Measurements from ENCODE around the gene TUBA8. TPM values are rescaled to one million over a fixed set of nuclear protein-coding genes. Genes with fewer than 3 reads are reported as not detected.

TUBA8 gene
- total and polyA plus RNA-seq, 2 donors = 0.57 to 3.1 TPM

GRCh38 chr22:18082467-18082866 is 28.1 kb upstream of the TUBA8 start:
- WGBS = 92% methylated on average over 2 of the region's 2 CpGs
- DNase-seq (ENCODE audit: low read depth in 6 of 9, low spot score in 9 of 9) = no peak
- Histone ChIP-seq H3K36me3 (ENCODE audit: control insufficient read depth in 2 of 2, insufficient read depth in 2 of 2, low read length in 1 of 2) (peaks cover 51 to 57% of the 10 kb centered on the region in 2 donors), H3K27ac (ENCODE audit: low read depth in 1 of 2, low read length in 1 of 2) (no peak overlapping the region), H3K4me1 (ENCODE audit: control insufficient read depth in 2 of 2, insufficient read depth in 2 of 2, low read length in 2 of 2) (peaks cover 4 to 10% of the 10 kb centered on the region in 2 donors), H3K4me3 (ENCODE audit: low read length in 2 of 2) (no peak overlapping the region), H3K27me3 (ENCODE audit: control insufficient read depth in 2 of 2, insufficient read depth in 1 of 2, low read length in 1 of 2) (no peaks in the 10 kb centered on the region), H3K9me3 (ENCODE audit: control insufficient read depth in 2 of 2, insufficient read depth in 1 of 2, low read length in 1 of 2) (no peaks in the 10 kb centered on the region)

- no peak for DNase-seq (ENCODE audit: low read depth in 6 of 9, low spot score in 9 of 9)
- H3K9me3 ChIP-seq (ENCODE audit: control insufficient read depth in 2 of 2, insufficient read depth in 1 of 2, low read length in 1 of 2) = no peaks in the 10 kb centered on the region
- over 99% methylated on average over 10 of the region's 10 CpGs for WGBS
- peaks cover 60 to 66% of the 10 kb centered on the region in 2 donors for H3K36me3 ChIP-seq (ENCODE audit: control insufficient read depth in 2 of 2, insufficient read depth in 2 of 2, low read length in 1 of 2)
- H3K27me3 ChIP-seq (ENCODE audit: control insufficient read depth in 2 of 2, insufficient read depth in 1 of 2, low read length in 1 of 2) = no peaks in the 10 kb centered on the region
- no peak overlapping the region for H3K27ac ChIP-seq (ENCODE audit: low read depth in 1 of 2, low read length in 1 of 2)
- H3K4me3 ChIP-seq (ENCODE audit: low read length in 2 of 2) = no peak overlapping the region
- H3K4me1 ChIP-seq (ENCODE audit: control insufficient read depth in 2 of 2, insufficient read depth in 2 of 2, low read length in 2 of 2) = peaks cover 4 to 9% of the 10 kb centered on the region in 2 donors
Observed at GRCh38 chr22:18083406-18083805, 27.2 kb upstream of the TUBA8 start.

- Histone ChIP-seq H3K27me3 (ENCODE audit: control insufficient read depth in 2 of 2, insufficient read depth in 1 of 2, low read length in 1 of 2) (no peaks in the 10 kb centered on the region), H3K9me3 (ENCODE audit: control insufficient read depth in 2 of 2, insufficient read depth in 1 of 2, low read length in 1 of 2) (no peaks in the 10 kb centered on the region), H3K36me3 (ENCODE audit: control insufficient read depth in 2 of 2, insufficient read depth in 2 of 2, low read length in 1 of 2) (peaks cover 72 to 73% of the 10 kb centered on the region in 2 donors), H3K4me1 (ENCODE audit: control insufficient read depth in 2 of 2, insufficient read depth in 2 of 2, low read length in 2 of 2) (no peaks in the 10 kb centered on the region), H3K4me3 (ENCODE audit: low read length in 2 of 2) (no peak overlapping the region), H3K27ac (ENCODE audit: low read depth in 1 of 2, low read length in 1 of 2) (no peak overlapping the region)
- DNase-seq (ENCODE audit: low read depth in 6 of 9, low spot score in 9 of 9) = no peak
Observed at GRCh38 chr22:18085188-18085587, 25.4 kb upstream of the TUBA8 start.

GRCh38 chr22:18087350-18087855 is 23.2 kb upstream of the TUBA8 start:
- 82% methylated on average over 13 of the region's 13 CpGs for WGBS
- DNase-seq (ENCODE audit: low read depth in 6 of 9, low spot score in 9 of 9) = no peak
- H3K4me1 ChIP-seq (ENCODE audit: control insufficient read depth in 2 of 2, insufficient read depth in 2 of 2, low read length in 2 of 2) = no peaks in the 10 kb centered on the region
- no peak overlapping the region for H3K4me3 ChIP-seq (ENCODE audit: low read length in 2 of 2)
- H3K27ac ChIP-seq (ENCODE audit: low read depth in 1 of 2, low read length in 1 of 2) = no peak overlapping the region
- peaks cover 63 to 82% of the 10 kb centered on the region in 2 donors for H3K36me3 ChIP-seq (ENCODE audit: control insufficient read depth in 2 of 2, insufficient read depth in 2 of 2, low read length in 1 of 2)
- H3K9me3 ChIP-seq (ENCODE audit: control insufficient read depth in 2 of 2, insufficient read depth in 1 of 2, low read length in 1 of 2) = no peaks in the 10 kb centered on the region
- H3K27me3 ChIP-seq (ENCODE audit: control insufficient read depth in 2 of 2, insufficient read depth in 1 of 2, low read length in 1 of 2) = no peaks in the 10 kb centered on the region

GRCh38 chr22:18088825-18089568 is 21.6 kb upstream of the TUBA8 start:
- no peak overlapping the region for H3K4me3 ChIP-seq (ENCODE audit: low read length in 2 of 2)
- H3K27ac ChIP-seq (ENCODE audit: low read depth in 1 of 2, low read length in 1 of 2) = no peak overlapping the region
- H3K27me3 ChIP-seq (ENCODE audit: control insufficient read depth in 2 of 2, insufficient read depth in 1 of 2, low read length in 1 of 2) = no peaks in the 10 kb centered on the region
- H3K36me3 ChIP-seq (ENCODE audit: control insufficient read depth in 2 of 2, insufficient read depth in 2 of 2, low read length in 1 of 2) = peaks cover 51 to 73% of the 10 kb centered on the region in 2 donors
- H3K4me1 ChIP-seq (ENCODE audit: control insufficient read depth in 2 of 2, insufficient read depth in 2 of 2, low read length in 2 of 2) = no peaks in the 10 kb centered on the region
- H3K9me3 ChIP-seq (ENCODE audit: control insufficient read depth in 2 of 2, insufficient read depth in 1 of 2, low read length in 1 of 2) = no peaks in the 10 kb centered on the region
- WGBS = 97% methylated on average over 11 of the region's 11 CpGs
- DNase-seq (ENCODE audit: low read depth in 6 of 9, low spot score in 9 of 9) = no peak

GRCh38 chr22:18090286-18090685 is 20.3 kb upstream of the TUBA8 start:
- 99% methylated on average over 8 of the region's 8 CpGs for WGBS
- Histone ChIP-seq H3K4me1 (ENCODE audit: control insufficient read depth in 2 of 2, insufficient read depth in 2 of 2, low read length in 2 of 2) (no peaks in the 10 kb centered on the region), H3K27me3 (ENCODE audit: control insufficient read depth in 2 of 2, insufficient read depth in 1 of 2, low read length in 1 of 2) (no peaks in the 10 kb centered on the region), H3K4me3 (ENCODE audit: low read length in 2 of 2) (no peak overlapping the region), H3K9me3 (ENCODE audit: control insufficient read depth in 2 of 2, insufficient read depth in 1 of 2, low read length in 1 of 2) (no peaks in the 10 kb centered on the region), H3K36me3 (ENCODE audit: control insufficient read depth in 2 of 2, insufficient read depth in 2 of 2, low read length in 1 of 2) (peaks cover 44 to 64% of the 10 kb centered on the region in 2 donors), H3K27ac (ENCODE audit: low read depth in 1 of 2, low read length in 1 of 2) (no peak overlapping the region)
- no peak for DNase-seq (ENCODE audit: low read depth in 6 of 9, low spot score in 9 of 9)

GRCh38 chr22:18091478-18091877 is 19.1 kb upstream of the TUBA8 start:
- Histone ChIP-seq H3K9me3 (ENCODE audit: control insufficient read depth in 2 of 2, insufficient read depth in 1 of 2, low read length in 1 of 2) (no peaks in the 10 kb centered on the region), H3K27me3 (ENCODE audit: control insufficient read depth in 2 of 2, insufficient read depth in 1 of 2, low read length in 1 of 2) (no peaks in the 10 kb centered on the region), H3K36me3 (ENCODE audit: control insufficient read depth in 2 of 2, insufficient read depth in 2 of 2, low read length in 1 of 2) (peaks cover 37 to 57% of the 10 kb centered on the region in 2 donors), H3K4me3 (ENCODE audit: low read length in 2 of 2) (no peak overlapping the region), H3K27ac (ENCODE audit: low read depth in 1 of 2, low read length in 1 of 2) (peak overlapping the region; percentile 32 to 78), H3K4me1 (ENCODE audit: control insufficient read depth in 2 of 2, insufficient read depth in 2 of 2, low read length in 2 of 2) (no peaks in the 10 kb centered on the region)
- no peak for DNase-seq (ENCODE audit: low read depth in 6 of 9, low spot score in 9 of 9)
- 87% methylated on average over 7 of the region's 7 CpGs for WGBS

- Histone ChIP-seq H3K27me3 (ENCODE audit: control insufficient read depth in 2 of 2, insufficient read depth in 1 of 2, low read length in 1 of 2) (no peaks in the 10 kb centered on the region), H3K9me3 (ENCODE audit: control insufficient read depth in 2 of 2, insufficient read depth in 1 of 2, low read length in 1 of 2) (no peaks in the 10 kb centered on the region), H3K36me3 (ENCODE audit: control insufficient read depth in 2 of 2, insufficient read depth in 2 of 2, low read length in 1 of 2) (peaks cover 32 to 54% of the 10 kb centered on the region in 2 donors), H3K27ac (ENCODE audit: low read depth in 1 of 2, low read length in 1 of 2) (peak overlapping the region; percentile 32 to 78), H3K4me1 (ENCODE audit: control insufficient read depth in 2 of 2, insufficient read depth in 2 of 2, low read length in 2 of 2) (no peaks in the 10 kb centered on the region), H3K4me3 (ENCODE audit: low read length in 2 of 2) (no peak overlapping the region)
- DNase-seq (ENCODE audit: low read depth in 6 of 9, low spot score in 9 of 9) = no peak
- 90% methylated on average over 22 of the region's 22 CpGs for WGBS
Observed at GRCh38 chr22:18091916-18092526, 18.6 kb upstream of the TUBA8 start.

GRCh38 chr22:18093661-18094060 is 16.9 kb upstream of the TUBA8 start:
- Histone ChIP-seq H3K27me3 (ENCODE audit: control insufficient read depth in 2 of 2, insufficient read depth in 1 of 2, low read length in 1 of 2) (no peaks in the 10 kb centered on the region), H3K4me1 (ENCODE audit: control insufficient read depth in 2 of 2, insufficient read depth in 2 of 2, low read length in 2 of 2) (no peaks in the 10 kb centered on the region), H3K27ac (ENCODE audit: low read depth in 1 of 2, low read length in 1 of 2) (no peak overlapping the region), H3K4me3 (ENCODE audit: low read length in 2 of 2) (no peak overlapping the region), H3K36me3 (ENCODE audit: control insufficient read depth in 2 of 2, insufficient read depth in 2 of 2, low read length in 1 of 2) (peaks cover 15 to 37% of the 10 kb centered on the region in 2 donors), H3K9me3 (ENCODE audit: control insufficient read depth in 2 of 2, insufficient read depth in 1 of 2, low read length in 1 of 2) (no peaks in the 10 kb centered on the region)
- 97% methylated on average over 6 of the region's 6 CpGs for WGBS
- DNase-seq (ENCODE audit: low read depth in 6 of 9, low spot score in 9 of 9) = no peak

Data from thymus (tissue), 11 donors.